HEK293T (cell line): ENCODE data around the gene CD96.

Experiments used
- L3MBTL2 ChIP-seq: fragments of 450-650 bp; conservative IDR thresholded peaks from 2 replicates; pipeline ENCODE4 v1.6.1; 2016; ENCODE audit warnings: mild to moderate bottlenecking
- ZNF384 ChIP-seq: fragments of 450-650 bp; IDR thresholded peaks from 2 replicates; pipeline ENCODE4 v1.6.1; 2016

DNA sequence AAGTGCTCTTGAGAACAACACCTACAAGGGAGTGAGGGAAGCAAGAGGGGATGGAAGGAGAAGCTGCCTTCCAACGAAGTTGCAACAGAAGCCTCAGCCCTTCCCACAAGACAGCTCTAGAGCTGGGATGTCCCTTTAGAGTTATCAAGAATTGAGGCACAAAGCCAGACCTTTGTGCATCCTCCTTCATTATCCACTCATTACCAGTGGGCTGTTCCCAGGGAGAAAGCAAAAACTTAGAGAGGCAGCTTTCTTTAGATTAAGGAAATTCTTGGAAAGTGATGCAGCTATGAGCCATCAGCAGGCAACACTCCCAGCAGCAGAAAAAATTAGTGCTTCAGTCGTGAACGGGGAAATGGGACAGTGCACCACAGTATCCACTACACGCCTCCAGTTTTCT lies 10.6 kb upstream of the CD96 start:
- TF ChIP-seq ZNF384 (no peak), L3MBTL2 (no peak)
